Panc1 (cell line): Measurements from ENCODE around the gene CNTN1. TPM values are rescaled to one million over a fixed set of nuclear protein-coding genes. Genes with fewer than 3 reads are reported as not detected.

Source experiments
- ATAC-seq: fragments of 200-7000 bp; cut with Tn5 transposase; 2 replicates; pipeline ENCODE4 v1.9.1; 2020; ENCODE audit warnings: mild to moderate bottlenecking, moderate library complexity
- BruUV-seq: library from RNA; stranded (reverse); fragments of 400-500 nt; replicated peaks from 2 replicates; lab custom pipeline; 2021; lab: Mats Ljungman, UMichigan
- CTCF ChIA-PET: fragments of 300-600 bp; sonication (Branson Sonifier 250); formaldehyde crosslinking; loops from one replicate; lab custom pipeline; 2022; ENCODE audit warnings: antibody characterized with exemption; lab: Charles Lee
- POLR2A ChIA-PET: fragments of 300-600 bp; sonication (Branson Sonifier 250); formaldehyde crosslinking; loops from one replicate; lab custom pipeline; 2022; ENCODE audit warnings: antibody characterized with exemption; lab: Charles Lee
- DNase-seq: peaks from one replicate; pipeline ENCODE4 v3.0.0-alpha.2; 2010; ENCODE audit warnings: low read depth, low spot score
- H3K27ac ChIP-seq: 2 replicates; pipeline ENCODE4 v1.5.1; 2011; ENCODE audit warnings: mild to moderate bottlenecking, low read length, inconsistent platforms
- H3K27me3 ChIP-seq: fragments of 200-500 bp; sonication (Bioruptor generic); 2 replicates; pipeline ENCODE4 v1.6.0; 2014; ENCODE audit warnings: low read length, inconsistent platforms; ENCODE audit not compliant: control insufficient read depth, insufficient read depth
- H3K36me3 ChIP-seq: fragments of 200-500 bp; sonication (Bioruptor generic); 2 replicates; pipeline ENCODE4 v1.5.1; 2014; ENCODE audit warnings: inconsistent platforms, mild to moderate bottlenecking, low read length, moderate library complexity; ENCODE audit not compliant: control insufficient read depth, insufficient read depth
- H3K4me1 ChIP-seq: 2 replicates; pipeline ENCODE4 v1.5.1; 2011; ENCODE audit warnings: inconsistent platforms, mild to moderate bottlenecking, low read length, moderate library complexity; ENCODE audit not compliant: control insufficient read depth, insufficient read depth
- H3K4me3 ChIP-seq, 2 experiments: 2 replicates each; pipeline ENCODE4 v1.5.1; 2011 to 2012; ENCODE audit warnings: low read depth in 2 of 2, low read length in 2 of 2, mild to moderate bottlenecking in 2 of 2, inconsistent platforms in 1 of 2, moderate library complexity in 1 of 2
- H3K9me3 ChIP-seq: fragments of 200-500 bp; sonication (Bioruptor generic); 2 replicates; pipeline ENCODE4 v1.5.1; 2014; ENCODE audit warnings: low read depth, mild to moderate bottlenecking, inconsistent platforms, low read length, moderate library complexity; ENCODE audit not compliant: control insufficient read depth, insufficient read depth
- CTCF ChIP-seq: fragments of 450-650 bp; IDR thresholded peaks from 2 replicates; pipeline ENCODE4 v1.5.1; 2017; ENCODE audit warnings: mild to moderate bottlenecking
- POLR2AphosphoS5 ChIP-seq: IDR thresholded peaks from 2 replicates; pipeline ENCODE4 v1.6.1; 2012; ENCODE audit warnings: mild to moderate bottlenecking, low read depth, low read length, moderate library complexity
- REST ChIP-seq, 2 experiments: IDR thresholded peaks; 2 replicates each; pipeline ENCODE4 v1.6.1; 2011 to 2012; ENCODE audit warnings: low read depth in 2 of 2, control low read depth in 1 of 2, low read length in 1 of 2, mild to moderate bottlenecking in 1 of 2, moderate library complexity in 1 of 2; ENCODE audit not compliant: insufficient read depth in 1 of 2
- SIN3A ChIP-seq: IDR thresholded peaks from 2 replicates; pipeline ENCODE4 v1.6.1; 2012; ENCODE audit warnings: low read depth, mild to moderate bottlenecking, low read length, moderate library complexity, borderline replicate concordance; ENCODE audit not compliant: insufficient read depth
- TCF7L2 ChIP-seq: IDR thresholded peaks from 2 replicates; pipeline ENCODE4 v1.6.1; 2011; ENCODE audit warnings: mild to moderate bottlenecking, low read depth, low read length, inconsistent platforms
- in situ Hi-C: cut with HindIII; loops from 2 replicates; pipeline ENCODE4 v1.10.0; 2016; ENCODE audit warnings: low sequenced_read_pairs, low pct_unique_long_range_greater_than_20kb
- intact Hi-C: fragments of 100-400 bp; cut with micrococcal nuclease; formaldehyde crosslinking; loops from one replicate; pipeline ENCODE4 v1.10.0; 2022; ENCODE audit not compliant: unreplicated experiment
- total RNA-seq: library from RNA; stranded (reverse); gene quantifications from one replicate; pipeline ENCODE4 v1.2.1, GENCODE V29; 2021; ENCODE audit not compliant: unreplicated experiment

Gene CNTN1
- total RNA-seq, 1 experiment from 2014 or later, result not detected

DNA sequence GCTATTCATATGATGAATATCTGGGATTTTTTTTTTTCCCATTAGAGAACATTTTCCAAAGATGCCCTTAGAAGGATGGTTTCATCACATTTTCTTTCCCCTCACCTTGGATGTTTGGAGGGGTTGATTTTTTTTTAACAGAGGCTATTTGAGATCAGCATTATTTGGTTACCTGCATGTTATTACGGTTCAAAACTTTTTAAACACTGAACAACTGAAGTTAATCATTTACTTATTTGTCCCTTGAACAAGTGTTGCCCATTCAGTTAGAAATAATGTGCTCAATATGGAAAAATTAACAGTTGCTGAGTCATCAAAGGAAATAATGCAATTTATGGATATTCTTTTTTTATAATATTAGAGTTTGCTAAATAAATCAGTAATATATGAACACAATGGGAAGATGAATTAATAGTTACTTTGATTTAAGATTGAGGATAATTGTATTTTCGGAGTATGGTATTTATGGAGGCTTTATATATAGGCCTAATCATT lies 26.7 kb downstream of the CNTN1 start:
- intact Hi-C loops (no loop called here), in situ Hi-C loops (no loop called here)
- TF ChIP-seq TCF7L2 (no peak), SIN3A (no peak), REST (IDR thresholded peaks at IDR 0.05; ENCODE audit: insufficient read depth in 1 of 2, low read depth in 2 of 2, low read length in 1 of 2) (no peak), POLR2AphosphoS5 (no peak), CTCF (no peak)
- Histone ChIP-seq H3K4me1 (no peaks in the 10 kb centered on the region), H3K4me3 (no peak overlapping the region), H3K9me3 (no peaks in the 10 kb centered on the region), H3K36me3 (no peaks in the 10 kb centered on the region), H3K27ac (no peak overlapping the region), H3K27me3 (no peaks in the 10 kb centered on the region)
- no peak for DNase-seq
- BruUV-seq, result no TSS peak
- no peak for ATAC-seq
- ChIA-PET POLR2A (no interaction called here), CTCF (no interaction called here)

- ChIA-PET POLR2A (no interaction called here), CTCF (no interaction called here)
- no peak overlapping the region for H3K4me3 ChIP-seq
- H3K27me3 ChIP-seq, result no peaks in the 10 kb centered on the region
- no peak overlapping the region for H3K27ac ChIP-seq
- ATAC-seq (no peak), DNase-seq (no peak)
- no TSS peak for BruUV-seq
- no peaks in the 10 kb centered on the region for H3K9me3 ChIP-seq
- intact Hi-C loops (no loop called here), in situ Hi-C loops (no loop called here)
- TF ChIP-seq POLR2AphosphoS5 (no peak), SIN3A (no peak), REST (IDR thresholded peaks at IDR 0.05; ENCODE audit: insufficient read depth in 1 of 2, low read depth in 2 of 2, low read length in 1 of 2) (no peak), TCF7L2 (no peak), CTCF (no peak)
- H3K4me1 ChIP-seq, result no peaks in the 10 kb centered on the region
- H3K36me3 ChIP-seq, result no peaks in the 10 kb centered on the region
Measured at GRCh38 chr12:40723001-40723400, 30.8 kb downstream of the CNTN1 start.
